ENCODE measurements around the gene PPP1R16B. TPM values are rescaled to one million over a fixed set of nuclear protein-coding genes. Genes with fewer than 3 reads are reported as not detected.

Gene PPP1R16B
- total and polyA plus RNA-seq, 10 of the 15 experiments (the other 5 are each of a cell fraction or from before 2014, with no cell fraction given): 13.4 to 90.2 (median 66.7) TPM

DNA sequence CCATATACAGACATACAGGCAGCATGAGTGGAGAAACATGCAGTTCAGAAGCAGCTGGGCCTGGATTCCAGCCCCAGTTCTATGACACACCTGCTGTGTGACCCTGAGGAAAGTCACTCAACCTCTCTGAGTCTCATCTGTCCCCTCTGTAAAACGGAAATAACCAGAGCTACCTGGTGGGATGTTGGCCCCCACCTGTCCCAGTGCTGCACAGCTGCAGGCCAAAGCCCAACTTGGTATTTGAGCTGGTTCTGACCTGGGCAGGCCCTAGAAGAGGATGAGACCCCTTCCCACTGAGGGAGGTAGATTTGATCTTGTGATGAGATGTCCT lies 55.5 kb downstream of the PPP1R16B start:
- no TSS peak for BruUV-seq (replicated peaks)
- FAIRE-seq: no peak
- intact Hi-C loops (cut with micrococcal nuclease; ENCODE audit: unreplicated experiment): no loop called here
- Histone ChIP-seq H3K27ac (ENCODE audit: control insufficient read depth, insufficient read depth) (peak overlapping the region; percentile 97), H3K79me2 (ENCODE audit: control insufficient read depth, insufficient read depth, low read length) (peaks cover 82% of the 10 kb centered on the region), H3K27me3 (replicated peaks in 1 of 2; ENCODE audit: control insufficient read depth in 2 of 2, insufficient read depth in 2 of 2, low read length in 1 of 2) (no peaks in the 10 kb centered on the region), H4K20me1 (ENCODE audit: control insufficient read depth, insufficient read depth) (no peaks in the 10 kb centered on the region), H3K4me2 (ENCODE audit: control insufficient read depth, insufficient read depth) (peak overlapping the region; percentile 21), H2AFZ (ENCODE audit: control insufficient read depth, low read depth, low read length) (no peak overlapping the region), H3K4me3 (no peak overlapping the region), H3K9ac (ENCODE audit: control insufficient read depth, insufficient read depth, low read length) (peak overlapping the region; percentile 34; the same call in 1 of the 2 replicates), H3K4me1 (ENCODE audit: control insufficient read depth, insufficient read depth, low read length) (peaks cover 79% of the 10 kb centered on the region), H3K9me3 (replicated peaks; ENCODE audit: control insufficient read depth, insufficient read depth, low read length) (no peaks in the 10 kb centered on the region), H3K36me3 (ENCODE audit: control insufficient read depth in 2 of 2, insufficient read depth in 2 of 2, low read length in 1 of 2) (peaks cover 2 to 11% of the 10 kb centered on the region in 2 experiments)
- CTCF ChIA-PET: interaction anchor here (0.6 to 9.1 kb wide), 20 partner anchors 8 to 153 kb away, joined by 3 to 160 read pairs (median 6); partner anchors contain the start of gene PPP1R16B
- SMC1A ChIA-PET (ENCODE audit: uncharacterized antibody, unreplicated experiment): interaction anchor here (0.7 to 13.6 kb wide), 13 partner anchors 16 to 185 kb away, joined by 3 to 248 read pairs (median 7); partner anchors contain the start of gene PPP1R16B
- in situ Hi-C loops (cut with MboI): no loop called here
- no peak for ATAC-seq
- POLR2A ChIA-PET: interaction anchor here (0.8 to 9.9 kb wide), 8 partner anchors 11 to 55 kb away, joined by 3 to 93 read pairs (median 18); partner anchors contain the start of gene PPP1R16B
- 0% methylated on average over 1 of the region's 1 CpG for WGBS (ENCODE audit: insufficient coverage, insufficient replicate concordance, low lambda C conversion rate, missing lambda C conversion rate)
- DNase-seq (ENCODE audit: low read depth, low spot score): no peak
- TF ChIP-seq, protein P1, sequence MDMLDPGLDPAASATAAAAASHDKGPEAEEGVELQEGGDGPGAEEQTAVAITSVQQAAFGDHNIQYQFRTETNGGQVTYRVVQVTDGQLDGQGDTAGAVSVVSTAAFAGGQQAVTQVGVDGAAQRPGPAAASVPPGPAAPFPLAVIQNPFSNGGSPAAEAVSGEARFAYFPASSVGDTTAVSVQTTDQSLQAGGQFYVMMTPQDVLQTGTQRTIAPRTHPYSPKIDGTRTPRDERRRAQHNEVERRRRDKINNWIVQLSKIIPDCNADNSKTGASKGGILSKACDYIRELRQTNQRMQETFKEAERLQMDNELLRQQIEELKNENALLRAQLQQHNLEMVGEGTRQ (IDR thresholded peaks at IDR 0.05; ENCODE audit: borderline replicate concordance, low read depth, low read length): no peak
- peak; percentile 15; the same call in 1 of the 2 replicates for TF ChIP-seq SMARCA5 (IDR thresholded peaks at IDR 0.05)
- RAD21 ChIA-PET (ENCODE audit: unreplicated experiment): interaction anchor here (0.6 to 10.1 kb wide), 12 partner anchors 10 to 100 kb away, joined by 3 to 125 read pairs (median 6); partner anchors contain the start of gene PPP1R16B

DNA sequence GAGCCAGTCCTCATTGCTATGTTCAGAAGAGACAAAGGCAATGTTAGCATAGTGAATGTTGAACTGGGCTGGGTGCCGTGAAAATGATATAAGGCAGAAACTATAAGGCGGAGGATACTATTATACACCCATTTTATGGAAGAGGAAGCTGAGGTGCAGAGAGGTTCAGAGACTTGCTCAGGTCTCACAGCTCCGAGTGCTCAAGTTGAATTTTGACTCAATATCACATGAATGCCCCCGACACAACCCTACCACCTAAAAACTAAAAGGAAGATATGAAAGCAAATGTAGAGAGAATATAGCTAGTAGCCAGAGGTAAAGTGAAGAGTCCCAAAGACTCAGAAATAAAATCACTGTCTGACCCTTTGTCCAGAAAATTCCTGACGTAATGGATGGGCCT lies 56.7 kb downstream of the PPP1R16B start:
- Histone ChIP-seq H3K27ac (ENCODE audit: control insufficient read depth, insufficient read depth) (peak overlapping the region; percentile 97), H3K79me2 (ENCODE audit: control insufficient read depth, insufficient read depth, low read length) (peaks cover 88% of the 10 kb centered on the region), H3K36me3 (ENCODE audit: control insufficient read depth in 2 of 2, insufficient read depth in 2 of 2, low read length in 1 of 2) (peaks cover 2 to 9% of the 10 kb centered on the region in 2 experiments), H3K27me3 (replicated peaks in 1 of 2; ENCODE audit: control insufficient read depth in 2 of 2, insufficient read depth in 2 of 2, low read length in 1 of 2) (no peaks in the 10 kb centered on the region), H2AFZ (ENCODE audit: control insufficient read depth, low read depth, low read length) (no peak overlapping the region), H3K9me3 (replicated peaks; ENCODE audit: control insufficient read depth, insufficient read depth, low read length) (no peaks in the 10 kb centered on the region), H3K4me1 (ENCODE audit: control insufficient read depth, insufficient read depth, low read length) (peaks cover 86% of the 10 kb centered on the region), H3K4me3 (peak overlapping the region; percentile 38), H3K9ac (ENCODE audit: control insufficient read depth, insufficient read depth, low read length) (peak overlapping the region; percentile 61), H3K4me2 (ENCODE audit: control insufficient read depth, insufficient read depth) (peak overlapping the region; percentile 94), H4K20me1 (ENCODE audit: control insufficient read depth, insufficient read depth) (no peaks in the 10 kb centered on the region)
- 6% methylated on average over 5 of the region's 5 CpGs for WGBS (ENCODE audit: insufficient coverage, insufficient replicate concordance, low lambda C conversion rate, missing lambda C conversion rate)
- TF ChIP-seq, protein P2, sequence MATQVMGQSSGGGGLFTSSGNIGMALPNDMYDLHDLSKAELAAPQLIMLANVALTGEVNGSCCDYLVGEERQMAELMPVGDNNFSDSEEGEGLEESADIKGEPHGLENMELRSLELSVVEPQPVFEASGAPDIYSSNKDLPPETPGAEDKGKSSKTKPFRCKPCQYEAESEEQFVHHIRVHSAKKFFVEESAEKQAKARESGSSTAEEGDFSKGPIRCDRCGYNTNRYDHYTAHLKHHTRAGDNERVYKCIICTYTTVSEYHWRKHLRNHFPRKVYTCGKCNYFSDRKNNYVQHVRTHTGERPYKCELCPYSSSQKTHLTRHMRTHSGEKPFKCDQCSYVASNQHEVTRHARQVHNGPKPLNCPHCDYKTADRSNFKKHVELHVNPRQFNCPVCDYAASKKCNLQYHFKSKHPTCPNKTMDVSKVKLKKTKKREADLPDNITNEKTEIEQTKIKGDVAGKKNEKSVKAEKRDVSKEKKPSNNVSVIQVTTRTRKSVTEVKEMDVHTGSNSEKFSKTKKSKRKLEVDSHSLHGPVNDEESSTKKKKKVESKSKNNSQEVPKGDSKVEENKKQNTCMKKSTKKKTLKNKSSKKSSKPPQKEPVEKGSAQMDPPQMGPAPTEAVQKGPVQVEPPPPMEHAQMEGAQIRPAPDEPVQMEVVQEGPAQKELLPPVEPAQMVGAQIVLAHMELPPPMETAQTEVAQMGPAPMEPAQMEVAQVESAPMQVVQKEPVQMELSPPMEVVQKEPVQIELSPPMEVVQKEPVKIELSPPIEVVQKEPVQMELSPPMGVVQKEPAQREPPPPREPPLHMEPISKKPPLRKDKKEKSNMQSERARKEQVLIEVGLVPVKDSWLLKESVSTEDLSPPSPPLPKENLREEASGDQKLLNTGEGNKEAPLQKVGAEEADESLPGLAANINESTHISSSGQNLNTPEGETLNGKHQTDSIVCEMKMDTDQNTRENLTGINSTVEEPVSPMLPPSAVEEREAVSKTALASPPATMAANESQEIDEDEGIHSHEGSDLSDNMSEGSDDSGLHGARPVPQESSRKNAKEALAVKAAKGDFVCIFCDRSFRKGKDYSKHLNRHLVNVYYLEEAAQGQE (IDR thresholded peaks at IDR 0.05; ENCODE audit: low read depth, low read length): no peak
- TF ChIP-seq ZNF217 (IDR thresholded peaks at IDR 0.05): peak; percentile 84; the same call in 1 of the 2 replicates
- 0 out of 2 replicates have a peak, but pooled peaks have one; percentile 51 for TF ChIP-seq SMARCA5 (IDR thresholded peaks at IDR 0.05)
- ChIA-PET CTCF (interaction anchor here (0.7 to 9.1 kb wide), 8 partner anchors 9 to 110 kb away, joined by 3 to 160 read pairs (median 34); partner anchors contain the start of gene PPP1R16B), POLR2A (interaction anchor here (0.8 to 9.9 kb wide), 9 partner anchors 10 to 99 kb away, joined by 3 to 93 read pairs (median 6); partner anchors contain the start of gene PPP1R16B), RAD21 (ENCODE audit: unreplicated experiment) (interaction anchor here (0.9 to 10.1 kb wide), 12 partner anchors 8 to 112 kb away, joined by 3 to 125 read pairs (median 6); partner anchors contain the start of gene PPP1R16B), SMC1A (ENCODE audit: uncharacterized antibody, unreplicated experiment) (interaction anchor here (0.8 to 13.6 kb wide), 6 partner anchors 13 to 53 kb away, joined by 5 to 248 read pairs (median 116); partner anchors contain the start of gene PPP1R16B)
- in situ Hi-C loops (cut with MboI) (no loop called here), intact Hi-C loops (cut with micrococcal nuclease; ENCODE audit: unreplicated experiment) (no loop called here)
- BruUV-seq (replicated peaks): no TSS peak
- ATAC-seq (peak; percentile 8), FAIRE-seq (no peak), DNase-seq (ENCODE audit: low read depth, low spot score) (no peak)

Measured in GM12878 (cell line).